ENCODE data around the gene DCTN4.
"Not testable (repeated sequence)": the region's sequence is repeated elsewhere in the genome, so short reads cannot be mapped to it uniquely, and the experiment has no call there.

The DCTN4 gene

DNA sequence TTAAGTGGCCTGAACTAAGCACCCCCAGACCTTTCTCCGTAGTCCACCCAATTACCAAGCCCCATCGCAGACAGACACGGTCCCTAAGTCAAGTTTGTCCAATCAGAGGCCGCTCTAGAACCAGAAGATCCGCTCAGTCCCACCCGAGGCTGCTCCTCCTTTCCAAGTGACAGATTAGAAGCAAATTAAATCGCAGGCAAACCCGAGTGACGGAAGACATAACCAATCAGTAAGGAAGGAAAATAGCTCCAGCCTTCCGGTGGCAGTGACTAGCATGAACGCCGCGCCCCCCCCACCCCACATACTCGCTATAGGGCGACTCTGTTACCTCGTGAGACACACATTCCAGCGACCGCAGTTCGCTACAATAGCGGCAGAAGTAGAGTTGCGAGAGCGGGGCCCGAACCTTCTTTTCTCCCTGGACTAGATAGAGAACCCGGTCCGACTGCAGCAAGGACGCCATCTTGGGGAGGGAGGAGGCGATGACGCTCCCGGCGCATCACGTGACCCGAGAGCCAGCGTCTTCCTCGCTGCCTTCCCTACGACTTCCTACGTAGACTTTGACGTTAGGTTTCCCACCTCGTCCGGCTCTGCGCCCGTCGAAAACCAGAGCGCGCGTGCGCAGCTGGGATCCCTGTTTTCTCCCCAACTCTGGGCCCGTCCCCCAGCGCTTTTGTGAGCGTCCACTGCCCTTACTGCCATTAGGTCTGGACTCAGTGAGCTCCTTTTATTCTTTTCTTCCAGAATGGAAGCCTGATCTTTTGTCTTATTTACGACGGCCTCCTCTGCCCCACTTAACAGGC, at the start of gene DCTN4:
DCTN4 (minus strand) TSS at position 487 of the 803 bp plus-strand sequence; CDS start at position 463, 24 bp downstream.
- DNase-seq (ENCODE audit: low spot score) = peak; percentile 99

DNA sequence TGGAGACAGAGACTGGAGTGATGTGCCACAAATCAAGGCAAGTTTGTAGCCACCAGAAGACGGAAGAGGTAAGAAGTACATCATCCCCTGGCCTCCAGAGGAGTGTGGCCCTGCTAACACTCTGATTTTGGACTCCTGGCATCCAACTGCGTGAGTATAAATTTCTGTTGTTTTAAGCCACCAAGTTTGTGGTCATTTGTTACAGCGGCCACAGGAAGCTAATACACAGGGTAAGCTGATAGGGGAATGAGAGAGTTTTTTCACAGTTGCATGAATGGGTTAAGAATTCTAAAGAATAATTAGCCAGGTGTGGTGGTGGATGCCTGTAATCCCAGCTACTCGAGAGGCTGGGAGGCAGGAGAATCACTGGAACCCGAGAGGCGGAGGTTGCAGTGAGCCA, 45.6 kb upstream of the DCTN4 start:
- no peak for DNase-seq (ENCODE audit: low spot score)

DNA sequence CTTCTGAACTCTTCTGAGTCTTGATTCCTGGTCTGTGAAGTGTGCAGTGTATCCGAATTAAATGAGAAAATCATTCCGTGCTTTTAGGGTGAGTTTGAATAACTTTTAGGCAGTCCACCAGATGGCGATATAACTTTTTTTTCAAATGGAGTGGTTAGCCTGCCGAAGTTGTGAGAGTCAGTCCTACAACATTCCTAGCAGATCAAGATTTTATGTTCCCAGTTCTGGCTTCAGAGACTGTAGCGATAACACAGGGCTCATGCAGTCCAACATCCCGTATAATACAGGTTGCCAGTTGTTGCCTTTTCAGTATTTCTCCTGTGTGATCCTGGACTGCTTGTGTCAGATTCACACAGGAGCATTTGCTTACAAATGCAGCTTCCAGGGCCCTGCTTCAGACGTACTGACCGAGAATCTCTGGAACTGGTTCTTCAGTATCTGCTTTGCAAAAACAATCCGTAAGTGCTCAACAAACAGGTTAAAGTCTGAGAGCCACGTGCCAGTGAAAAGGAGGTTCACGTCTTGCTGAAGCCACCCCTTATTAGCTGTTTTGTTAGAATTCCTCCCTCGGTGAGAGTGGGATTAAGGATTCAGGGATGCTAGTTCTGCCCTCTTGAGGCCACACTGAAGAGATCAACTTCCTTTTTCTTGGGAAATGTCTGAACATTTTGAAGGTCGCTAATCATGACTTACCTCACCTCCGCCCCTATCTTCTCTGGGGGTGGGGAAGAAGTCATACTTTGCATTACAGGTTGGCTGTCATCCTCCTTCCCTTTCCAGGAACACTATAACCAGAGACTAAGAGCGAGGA, 42.5 kb upstream of the DCTN4 start:
- peak; percentile 70 for DNase-seq (ENCODE audit: low spot score)

- DNase-seq (ENCODE audit: low spot score) = no peak
Observed at GRCh38 chr5:150797384-150797783, 38.6 kb upstream of the DCTN4 start.

DNA sequence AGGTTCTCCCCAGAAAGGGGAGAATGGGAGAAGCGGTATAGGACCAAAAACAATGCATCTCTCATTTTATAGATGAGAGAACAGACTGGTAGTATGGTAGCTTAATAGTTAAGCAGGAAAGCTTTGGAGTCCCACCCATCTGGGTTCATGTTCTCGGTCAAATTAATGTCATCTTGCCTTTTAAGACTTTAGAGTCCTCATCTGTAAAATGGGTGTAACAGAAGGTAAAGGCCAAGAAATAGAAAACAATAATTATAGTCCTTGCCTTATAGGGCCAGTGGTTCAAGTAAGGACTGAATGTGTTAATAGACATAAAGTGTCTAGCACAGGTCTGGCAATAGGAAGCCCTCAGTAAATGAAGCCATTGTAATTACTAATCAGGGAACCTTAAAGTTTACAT, 36.1 kb upstream of the DCTN4 start:
- DNase-seq (ENCODE audit: low spot score) = no peak

DNA sequence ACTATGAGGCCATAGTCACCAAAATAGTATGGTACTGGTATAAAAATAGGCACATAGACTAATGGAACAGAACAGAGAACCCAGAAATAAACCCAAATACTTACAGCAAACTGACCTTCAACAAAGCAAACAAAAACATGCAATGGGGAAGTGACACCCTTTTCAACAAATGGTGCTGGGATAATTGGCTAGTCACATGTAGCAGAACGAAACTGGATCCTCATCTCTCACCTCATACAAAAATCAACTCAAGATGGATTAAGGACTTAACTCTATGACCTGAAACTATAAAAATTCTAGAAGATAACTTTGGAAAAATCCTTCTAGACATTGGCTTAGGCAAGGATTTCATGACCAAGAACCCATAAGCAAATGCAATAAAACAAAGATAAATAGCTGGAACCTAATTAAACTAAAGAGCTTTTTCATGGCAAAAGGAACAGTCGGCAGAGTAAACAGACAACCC, 34.6 kb upstream of the DCTN4 start:
- not testable (repeated sequence) for DNase-seq (ENCODE audit: low spot score)

DNA sequence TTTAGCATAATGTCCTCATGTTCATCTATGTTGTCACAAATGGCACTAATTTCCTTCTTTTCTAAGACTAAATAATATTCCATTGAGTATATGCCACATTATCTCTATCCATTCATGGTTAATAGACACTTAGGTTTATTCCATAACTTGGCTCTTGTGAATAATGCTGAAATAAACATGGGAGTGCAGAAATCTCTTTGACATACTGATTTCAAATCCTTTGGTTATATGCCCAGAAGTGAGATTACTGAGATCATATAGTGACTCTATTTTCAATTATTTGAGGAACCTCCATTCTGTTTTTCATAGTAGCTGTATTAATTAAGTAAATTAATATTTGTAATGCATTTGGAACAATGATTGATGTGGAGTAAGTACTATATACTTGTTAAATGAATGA, 32.7 kb upstream of the DCTN4 start:
- DNase-seq (ENCODE audit: low spot score) = no peak

GRCh38 chr5:150789943-150790611, 31.3 kb upstream of the DCTN4 start:
- peak; percentile 10 for DNase-seq (ENCODE audit: low spot score)

DNA sequence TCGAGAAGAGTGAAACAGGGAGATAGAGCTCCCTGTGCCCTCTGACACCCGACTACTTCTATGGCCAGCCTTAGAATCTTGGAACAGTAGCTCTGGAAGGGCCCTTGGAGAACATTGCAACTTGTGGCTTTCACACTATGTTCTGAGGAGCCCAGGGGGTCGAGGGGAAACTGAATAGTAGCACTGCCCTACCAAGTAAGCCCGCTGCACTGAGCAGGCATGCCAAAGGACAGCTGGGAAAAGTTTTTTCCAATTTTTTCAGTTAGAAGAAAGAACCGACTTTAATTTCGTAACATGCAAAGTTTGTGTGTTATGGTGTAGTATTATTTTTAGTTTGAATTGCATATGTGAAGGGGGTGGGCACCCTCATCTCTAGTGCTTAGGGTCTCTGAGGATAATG, 30.6 kb upstream of the DCTN4 start:
- no peak for DNase-seq (ENCODE audit: low spot score)

DNA sequence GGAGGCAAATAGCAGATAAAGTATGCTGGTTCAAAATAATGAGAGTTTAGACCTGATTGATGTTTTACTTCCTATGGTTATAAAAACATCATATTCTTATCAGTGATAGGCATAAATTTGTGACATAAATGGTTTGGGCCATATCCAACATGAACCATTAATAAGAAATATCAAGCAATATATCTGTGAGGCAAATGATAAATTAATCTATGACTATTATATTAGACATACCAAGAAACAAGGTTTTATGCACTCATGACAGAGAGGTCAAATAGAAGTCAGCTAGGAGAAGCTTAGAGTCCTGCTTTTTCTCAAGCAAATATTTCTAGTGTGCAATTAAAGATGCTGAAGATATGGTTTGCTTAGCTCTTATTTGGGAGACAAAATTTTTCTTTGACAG, 30.2 kb upstream of the DCTN4 start:
- DNase-seq (ENCODE audit: low spot score) = no peak

- no peak for DNase-seq (ENCODE audit: low spot score)
Observed at GRCh38 chr5:150787656-150788055, 28.8 kb upstream of the DCTN4 start.

- DNase-seq (ENCODE audit: low spot score) = no peak
Observed at GRCh38 chr5:150786876-150787275, 28.1 kb upstream of the DCTN4 start.

GRCh38 chr5:150785950-150786349, 27.1 kb upstream of the DCTN4 start:
- DNase-seq (ENCODE audit: low spot score) = no peak

DNA sequence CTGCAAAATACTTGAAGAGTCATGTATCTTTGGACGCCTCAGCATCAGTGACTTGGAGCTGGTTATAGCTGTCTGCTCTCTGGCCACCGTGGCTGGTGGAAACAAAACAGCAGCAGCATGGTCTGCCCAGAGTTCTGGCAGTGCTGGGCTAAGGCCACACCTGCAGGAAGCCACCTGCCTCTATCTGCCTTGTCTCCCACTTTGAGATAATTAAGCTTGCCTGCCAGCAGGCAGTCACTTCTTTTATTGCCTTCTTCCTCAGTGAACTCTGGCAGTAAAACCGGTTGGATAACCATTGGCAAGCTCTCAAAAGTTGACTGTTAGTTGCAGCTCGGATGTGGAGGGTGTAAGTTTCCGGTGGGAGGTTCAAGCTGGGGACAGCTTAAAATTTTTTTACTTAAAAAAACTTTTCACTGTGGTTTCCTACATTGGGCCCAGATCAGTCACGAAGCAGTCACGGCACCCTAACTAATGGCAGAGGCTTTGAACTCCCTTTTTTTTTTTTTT, 24.7 kb upstream of the DCTN4 start:
- DNase-seq (ENCODE audit: low spot score) = peak; percentile 48

DNA sequence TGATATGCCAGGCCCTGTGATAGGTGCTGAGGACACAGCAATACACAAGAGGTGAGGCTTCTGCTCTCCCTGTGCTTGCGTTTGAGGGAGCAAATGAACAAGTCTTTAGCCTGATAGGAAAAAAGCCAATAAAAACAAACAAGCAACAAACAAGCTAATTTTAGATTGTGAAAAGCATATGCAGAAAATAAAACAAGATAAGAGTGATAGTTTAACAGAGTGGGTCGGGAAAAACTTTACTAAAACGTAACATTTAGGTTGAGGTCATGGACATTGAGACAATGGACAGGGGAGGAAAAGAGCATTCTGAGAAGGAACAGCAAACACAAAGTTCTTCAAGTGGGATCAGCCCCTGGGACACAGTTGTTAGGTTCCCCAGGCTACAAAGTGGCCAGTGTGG, 24.0 kb upstream of the DCTN4 start:
- DNase-seq (ENCODE audit: low spot score) = no peak

DNA sequence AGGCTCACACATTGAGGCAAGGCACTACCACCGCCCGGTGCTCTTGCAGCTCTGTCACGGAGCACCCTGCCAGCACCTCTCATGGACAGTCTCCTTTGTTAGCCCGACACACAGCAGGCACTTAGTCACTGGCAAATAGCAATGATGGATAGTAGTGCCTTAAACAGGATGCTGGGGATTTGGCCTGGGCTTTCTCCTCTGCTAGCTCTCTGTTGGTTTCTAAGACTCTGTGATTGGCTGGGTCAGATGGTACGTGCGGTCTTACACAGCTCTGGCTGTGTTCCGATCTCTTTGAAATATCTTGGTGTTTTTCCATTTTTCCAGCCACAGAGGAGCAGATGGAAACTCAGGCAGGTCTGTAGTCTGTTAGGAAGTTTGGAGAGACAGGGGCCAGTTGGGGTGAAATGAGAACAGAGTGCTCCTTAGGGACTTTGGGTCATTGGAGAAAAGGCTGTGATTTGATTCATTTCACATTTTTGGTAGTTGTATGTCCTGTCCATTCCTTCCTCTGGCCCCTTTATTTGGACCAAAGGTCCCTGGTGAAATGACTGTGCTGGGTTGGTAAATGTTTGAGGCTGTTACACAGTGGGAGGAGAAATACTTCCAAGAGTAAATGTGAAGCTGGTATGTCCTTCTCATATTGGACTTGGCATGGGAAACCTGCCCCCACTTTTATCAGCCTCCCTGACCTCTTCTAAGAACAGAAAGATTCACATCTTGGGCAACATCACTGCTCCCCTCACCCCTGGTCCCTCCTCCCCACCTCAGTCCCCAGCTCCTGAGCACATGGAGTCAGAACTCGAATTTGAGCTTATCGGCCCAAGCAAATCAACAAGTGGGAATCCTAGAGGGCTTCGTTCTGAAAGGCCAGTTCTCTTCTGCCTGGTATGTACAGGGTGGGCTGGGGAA, 23.1 kb upstream of the DCTN4 start:
- no peak for DNase-seq (ENCODE audit: low spot score)

GRCh38 chr5:150780816-150781221, 22.0 kb upstream of the DCTN4 start:
- no peak for DNase-seq (ENCODE audit: low spot score)

DNA sequence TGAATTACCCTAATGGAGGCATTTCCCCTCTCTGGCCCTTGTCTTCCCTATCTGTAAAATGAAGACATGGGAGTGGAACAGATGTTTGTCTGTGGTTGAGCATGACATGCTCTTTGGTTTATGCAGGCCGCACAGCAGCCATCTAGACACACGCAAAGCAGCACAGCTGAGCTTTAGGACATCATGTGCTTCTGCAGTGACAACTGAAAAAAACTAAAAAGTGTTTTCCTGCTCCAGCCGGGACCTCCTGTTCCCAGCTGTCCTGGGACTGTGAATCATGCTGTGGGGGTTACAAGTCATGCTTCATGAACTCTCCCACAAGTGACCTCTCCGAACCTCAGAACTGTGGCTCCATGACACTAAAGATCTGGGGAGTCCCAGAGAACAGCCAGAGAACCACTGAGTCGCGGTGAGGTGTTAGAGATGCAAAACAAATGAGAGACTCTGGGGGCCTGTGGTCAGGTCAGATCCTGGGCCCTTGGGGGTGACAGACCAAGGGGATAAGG, 21.4 kb upstream of the DCTN4 start:
- no peak for DNase-seq (ENCODE audit: low spot score)

DNA sequence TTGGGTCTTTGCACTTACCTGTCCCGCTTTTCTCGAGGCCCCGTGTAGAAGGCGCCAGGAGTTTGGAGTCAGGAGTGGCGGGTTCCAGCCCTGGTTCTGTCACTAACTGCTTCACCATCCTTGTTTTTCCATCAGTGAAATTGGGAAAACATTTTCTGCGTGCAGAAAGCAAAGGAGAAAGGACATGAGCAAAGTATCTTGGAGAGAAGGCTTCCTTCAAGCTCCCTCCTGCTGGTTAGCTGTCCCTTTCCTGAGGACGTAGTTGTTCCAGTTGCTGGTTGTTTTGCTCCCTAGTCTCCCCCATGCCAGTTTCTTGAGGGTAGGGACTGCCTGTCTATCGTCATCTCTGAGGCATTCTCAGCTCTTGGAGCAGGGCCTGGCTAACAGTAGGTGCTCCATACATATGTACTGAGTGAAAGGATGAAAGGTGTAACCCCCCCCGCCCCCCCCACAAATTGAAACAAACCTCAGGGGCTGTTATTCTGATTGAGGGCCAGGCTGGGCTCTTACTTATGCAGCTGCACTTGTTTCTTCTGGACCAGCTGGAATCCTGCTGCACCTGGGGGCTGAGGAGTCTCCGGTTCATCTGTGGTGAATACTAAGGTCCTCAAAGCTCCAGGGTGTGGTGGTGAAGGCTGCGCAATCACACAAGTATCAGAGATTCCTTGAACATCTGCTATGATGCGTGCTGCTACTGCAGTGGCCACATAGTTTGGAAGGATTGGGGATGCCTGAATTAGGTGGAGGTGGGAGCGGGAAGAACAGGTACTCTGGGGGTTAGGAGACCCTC, 20.8 kb upstream of the DCTN4 start:
- no peak for DNase-seq (ENCODE audit: low spot score)

Measured in Ammon's horn (tissue), 1 donor.